HG02571 (cell line): Measurements from ENCODE around the gene CLEC1A.

Experiments
- ATAC-seq: cut with Tn5 transposase; IDR thresholded peaks from one replicate; pipeline ENCODE4 v1.9.1; 2021; ENCODE audit warnings: mild to moderate bottlenecking, moderate library complexity; ENCODE audit not compliant: unreplicated experiment

Gene CLEC1A

GRCh38 chr12:10098791-10099190 lies at the start of gene CLEC1A:
CLEC1A (minus strand) TSS chr12:10098985; CDS start chr12:10098922, 63 bp downstream.
- ATAC-seq, result no peak

GRCh38 chr12:10147714-10148403 lies 49.1 kb upstream of the CLEC1A start:
- ATAC-seq, result peak; percentile 65

GRCh38 chr12:10142976-10143589 lies 44.3 kb upstream of the CLEC1A start:
- ATAC-seq, result no peak

- ATAC-seq, result no peak
These were observed 41.2 kb upstream of the CLEC1A start for GRCh38 chr12:10140001-10140400.

DNA sequence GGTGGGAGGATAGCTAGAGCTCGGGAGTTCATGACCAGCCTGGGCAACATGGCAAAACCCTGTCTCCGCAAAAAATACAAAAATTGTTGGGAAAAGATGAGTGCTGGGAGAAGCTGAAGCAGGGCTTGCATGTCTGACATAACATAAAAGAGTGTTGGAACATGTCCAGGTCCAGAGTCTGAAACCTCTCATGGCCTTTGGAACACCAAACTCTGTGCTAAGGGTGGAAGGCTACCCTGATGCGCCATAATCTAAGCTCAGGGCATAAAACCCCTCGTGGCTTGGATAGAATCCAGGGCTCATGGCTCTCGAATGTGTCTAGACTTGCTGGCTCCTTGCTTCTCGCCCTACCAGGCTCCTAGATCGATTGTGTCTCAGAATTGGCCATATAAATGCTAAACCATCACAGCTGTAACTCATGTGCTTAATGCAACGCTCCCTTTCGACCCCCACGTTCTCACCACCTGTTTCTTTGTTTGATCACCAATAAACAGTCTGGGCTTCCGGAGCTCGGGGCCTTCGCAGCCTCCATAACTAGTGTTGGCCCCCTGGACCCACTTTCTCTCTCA lies 37.9 kb upstream of the CLEC1A start:
- ATAC-seq, result no peak

DNA sequence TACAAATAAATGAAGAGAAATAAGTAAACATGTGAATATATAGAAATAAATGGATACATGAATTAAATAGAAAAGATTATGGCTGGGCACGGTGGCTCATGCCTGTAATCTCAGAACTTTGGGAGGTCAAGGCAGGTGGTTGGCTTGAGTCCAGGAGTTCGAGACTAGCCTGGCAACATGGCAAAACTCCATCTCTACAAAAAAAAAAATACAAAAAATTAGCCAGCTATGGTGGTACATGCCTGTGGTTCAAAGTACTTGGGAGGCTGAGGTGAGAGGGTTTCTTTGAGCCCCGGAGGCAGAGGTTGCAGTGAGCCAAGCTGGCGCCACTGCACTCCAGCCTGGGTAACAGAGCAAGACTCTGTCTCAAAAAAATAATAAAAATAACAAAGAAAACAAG lies 36.3 kb upstream of the CLEC1A start:
- no peak for ATAC-seq

- ATAC-seq, result no peak
These were observed 34.1 kb upstream of the CLEC1A start for GRCh38 chr12:10132850-10133370.

GRCh38 chr12:10131111-10131690 lies 32.4 kb upstream of the CLEC1A start:
- ATAC-seq, result no peak

DNA sequence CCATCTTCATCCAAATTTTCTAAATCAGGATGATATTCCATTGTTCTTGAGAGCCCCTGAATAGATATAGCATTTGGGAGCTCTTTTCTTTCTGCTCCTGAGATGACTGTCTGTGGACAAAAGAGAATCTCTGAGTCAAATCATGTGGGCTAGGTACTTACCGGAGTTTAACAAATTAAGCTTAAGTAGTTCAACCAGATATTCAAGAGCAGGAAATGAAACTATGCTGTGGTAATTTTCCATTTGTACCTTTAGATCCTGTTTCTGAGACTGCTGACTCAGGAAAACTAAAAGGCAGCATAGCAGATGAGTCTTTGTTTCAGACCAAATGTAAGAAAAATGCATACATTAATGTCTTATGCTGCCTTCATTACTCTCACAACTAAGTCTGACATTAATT lies 31.3 kb upstream of the CLEC1A start, which contains the start of gene CLEC7A:
CLEC7A (minus strand) TSS at position 158 of the 400 bp plus-strand sequence; CDS start at position 41, 117 bp downstream.
- ATAC-seq, result peak; percentile 90

DNA sequence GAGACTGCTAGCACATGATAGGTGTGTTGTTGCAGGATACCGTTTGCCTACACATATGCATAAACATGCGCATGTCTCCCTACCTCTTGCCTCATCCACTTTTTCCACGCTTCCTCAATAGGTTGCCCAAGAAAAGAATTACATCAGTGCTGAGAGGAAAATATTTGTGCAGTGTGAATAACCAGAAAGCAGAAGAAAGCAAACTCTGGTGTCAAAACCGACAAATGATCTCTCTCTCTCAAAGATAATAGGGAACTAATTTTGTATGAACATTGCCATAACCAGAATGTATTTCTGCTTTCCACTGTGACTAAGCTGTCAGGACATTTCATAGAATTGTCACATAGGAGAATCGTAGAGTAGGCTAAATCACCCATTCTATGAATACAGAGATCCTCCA lies 29.9 kb upstream of the CLEC1A start:
- ATAC-seq, result no peak

DNA sequence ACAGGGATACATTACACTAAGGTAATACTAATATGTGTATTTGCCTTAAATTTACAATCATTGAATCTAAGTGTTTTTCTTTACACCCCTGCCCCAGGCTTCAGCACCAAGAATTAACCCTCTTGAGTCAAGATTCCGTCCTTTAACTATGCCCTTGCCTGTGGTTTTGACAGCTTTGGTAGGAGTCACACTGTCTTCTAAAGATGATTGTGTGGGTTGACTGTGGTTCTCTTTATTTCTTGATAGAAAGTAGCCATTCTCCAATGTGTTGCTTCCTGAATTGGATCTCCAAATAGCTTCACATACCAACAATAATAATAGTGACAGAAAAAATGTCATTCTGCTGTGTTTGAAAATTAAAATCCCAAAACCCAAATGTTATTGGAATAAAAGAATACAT lies 27.6 kb upstream of the CLEC1A start:
- ATAC-seq, result no peak

- no peak for ATAC-seq
These were observed 23.9 kb upstream of the CLEC1A start for GRCh38 chr12:10122689-10123088.

- ATAC-seq, result no peak
These were observed 22.5 kb upstream of the CLEC1A start for GRCh38 chr12:10121278-10121677.

- no peak for ATAC-seq
These were observed 20.3 kb upstream of the CLEC1A start for GRCh38 chr12:10119066-10119465.

DNA sequence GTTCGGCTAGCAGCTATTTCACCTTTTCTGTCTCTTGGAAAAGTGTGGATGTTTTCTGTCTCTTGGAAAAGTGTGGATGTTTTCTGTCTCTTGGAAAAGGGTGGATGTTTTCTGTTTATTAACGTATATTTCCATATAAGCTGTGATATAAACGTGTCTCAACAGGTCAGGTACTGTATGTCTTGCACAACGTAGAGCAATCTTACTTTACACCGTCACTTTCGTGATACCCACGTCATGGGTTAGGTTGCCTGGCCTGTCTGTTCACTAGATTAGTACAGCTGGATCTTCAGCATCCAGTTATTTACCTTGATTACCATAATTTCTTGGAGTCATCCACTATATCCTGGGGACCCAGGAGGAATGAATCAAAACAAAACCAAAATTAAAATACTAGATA lies 17.1 kb upstream of the CLEC1A start:
- no peak for ATAC-seq

GRCh38 chr12:10115311-10115710 lies 16.5 kb upstream of the CLEC1A start:
- ATAC-seq, result no peak

- no peak for ATAC-seq
These were observed 15.1 kb upstream of the CLEC1A start for GRCh38 chr12:10113920-10114319.

- no peak for ATAC-seq
These were observed 14.3 kb upstream of the CLEC1A start for GRCh38 chr12:10113075-10113474.

DNA sequence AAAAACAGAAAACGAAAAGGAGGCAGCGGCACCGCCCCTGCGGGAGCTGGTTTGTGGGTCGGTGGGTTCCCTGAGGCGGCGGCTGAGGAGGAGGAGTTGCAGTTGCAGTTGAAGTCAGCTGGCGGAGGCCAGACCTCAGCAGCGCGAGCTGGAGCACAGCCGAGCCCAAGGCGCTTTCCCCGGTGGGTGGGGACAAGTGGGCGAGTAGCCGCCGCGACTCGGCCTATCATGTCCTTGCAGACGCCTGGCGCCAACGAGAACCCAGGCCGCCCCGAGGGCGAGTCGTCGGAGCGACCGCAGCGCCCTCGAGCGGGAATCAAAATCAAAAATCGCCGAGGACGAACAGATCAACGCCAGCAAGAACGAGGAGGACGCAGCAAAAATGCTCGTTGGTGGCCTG lies 12.7 kb upstream of the CLEC1A start:
- no peak for ATAC-seq

GRCh38 chr12:10110256-10110844 lies 11.6 kb upstream of the CLEC1A start:
- no peak for ATAC-seq

GRCh38 chr12:10102322-10102721 lies 3.5 kb upstream of the CLEC1A start:
- no peak for ATAC-seq
